PC-9 (cell line): ENCODE results near the gene GNG3.

Experiments
- EZH2 ChIP-seq: fragments of 200-600 bp; sonication (generic); IDR thresholded peaks from 2 replicates; pipeline ENCODE4 v1.8.0; 2017; ENCODE audit warnings: antibody characterized with exemption, low read depth
- TF ChIP-seq, protein P1 (sequence below): fragments of 200-600 bp; sonication (generic); conservative IDR thresholded peaks from 2 replicates; pipeline ENCODE4 v1.6.1; 2017; ENCODE audit warnings: mixed run types, antibody characterized with exemption, mild to moderate bottlenecking, moderate library complexity

DNA sequence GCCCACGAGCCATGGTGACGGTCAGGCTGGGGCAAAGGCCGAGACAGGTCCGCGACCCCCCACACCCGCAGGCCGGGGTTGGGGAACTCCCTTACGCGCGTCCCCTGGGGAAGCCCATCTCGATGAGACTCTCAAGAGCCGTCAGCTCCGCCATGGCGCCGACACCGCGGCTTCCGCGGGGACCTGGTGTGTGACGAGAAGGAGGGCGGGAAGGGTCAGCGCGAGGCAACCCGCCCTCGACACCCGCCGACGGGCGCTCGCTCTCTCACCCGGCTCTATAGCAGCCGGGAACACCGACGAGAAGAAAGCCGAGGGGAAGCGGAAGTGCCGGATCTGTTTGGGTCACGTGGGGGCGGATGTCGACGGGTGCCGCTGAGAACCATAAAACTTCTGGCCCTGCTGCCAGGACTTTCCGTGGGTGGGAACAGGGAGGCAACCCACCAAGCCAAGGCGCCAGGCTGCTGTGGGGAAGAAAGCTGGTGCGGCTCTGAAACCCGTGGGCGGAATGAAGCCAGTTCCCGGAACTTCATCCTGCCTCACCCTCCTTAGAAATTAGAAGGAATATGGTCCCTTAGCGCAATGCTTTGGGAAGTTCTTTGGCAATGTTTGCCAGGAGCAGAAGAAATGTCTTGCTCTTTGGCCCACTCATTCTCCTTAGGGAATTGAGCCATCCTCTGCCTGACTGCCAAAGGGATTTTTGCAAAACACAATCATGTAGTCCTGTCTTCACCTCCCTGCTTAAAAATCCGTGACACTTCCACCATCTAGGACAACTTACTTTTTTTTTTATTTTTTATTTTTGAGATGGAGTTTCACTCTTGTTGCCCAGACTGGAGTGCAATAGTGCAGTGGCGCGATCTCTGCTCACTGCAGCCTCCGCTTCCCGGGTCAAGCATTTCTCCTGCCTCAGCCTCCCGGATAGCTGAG is 28.4 kb upstream of the GNG3 start, which contains the start of gene UBXN1:
- TF ChIP-seq EZH2 = no peak
- TF ChIP-seq, protein P1, sequence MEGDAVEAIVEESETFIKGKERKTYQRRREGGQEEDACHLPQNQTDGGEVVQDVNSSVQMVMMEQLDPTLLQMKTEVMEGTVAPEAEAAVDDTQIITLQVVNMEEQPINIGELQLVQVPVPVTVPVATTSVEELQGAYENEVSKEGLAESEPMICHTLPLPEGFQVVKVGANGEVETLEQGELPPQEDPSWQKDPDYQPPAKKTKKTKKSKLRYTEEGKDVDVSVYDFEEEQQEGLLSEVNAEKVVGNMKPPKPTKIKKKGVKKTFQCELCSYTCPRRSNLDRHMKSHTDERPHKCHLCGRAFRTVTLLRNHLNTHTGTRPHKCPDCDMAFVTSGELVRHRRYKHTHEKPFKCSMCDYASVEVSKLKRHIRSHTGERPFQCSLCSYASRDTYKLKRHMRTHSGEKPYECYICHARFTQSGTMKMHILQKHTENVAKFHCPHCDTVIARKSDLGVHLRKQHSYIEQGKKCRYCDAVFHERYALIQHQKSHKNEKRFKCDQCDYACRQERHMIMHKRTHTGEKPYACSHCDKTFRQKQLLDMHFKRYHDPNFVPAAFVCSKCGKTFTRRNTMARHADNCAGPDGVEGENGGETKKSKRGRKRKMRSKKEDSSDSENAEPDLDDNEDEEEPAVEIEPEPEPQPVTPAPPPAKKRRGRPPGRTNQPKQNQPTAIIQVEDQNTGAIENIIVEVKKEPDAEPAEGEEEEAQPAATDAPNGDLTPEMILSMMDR = no peak
